Heart left ventricle (tissue), 16 donors: ENCODE data around the gene IRX1. TPM values are rescaled to one million over a fixed set of nuclear protein-coding genes. Genes with fewer than 3 reads are reported as not detected.
A peak's percentile ranks its signal among the peaks of the same experiment; 100 is the strongest.

ENCODE experiments used
- ATAC-seq, 4 donors: fragments of 200-7000 bp; cut with Tn5 transposase; one replicate each; pipeline ENCODE4 v1.9.1; 2020 to 2022; ENCODE audit warnings: moderate library complexity in 4 of 4, mild to moderate bottlenecking in 3 of 4, moderate number of reproducible peaks in 1 of 4
- DNase-seq, 5 donors: peaks; one replicate each; pipeline ENCODE4 v3.0.0-alpha.2; 2020
- H3K27ac ChIP-seq, 12 donors: fragments of 200-600 bp; sonication (generic) in 4 of 12; one replicate each; pipeline versions ENCODE4 v1.5.0 to v1.8.0; 2016 to 2022; ENCODE audit warnings: mild to moderate bottlenecking in 2 of 12
- H3K27me3 ChIP-seq, 9 donors: fragments of 200-600 bp; sonication (generic) in 2 of 9; one replicate each; pipeline versions ENCODE4 v1.5.1 to v1.8.0; 2016 to 2022; ENCODE audit warnings: mild to moderate bottlenecking in 3 of 9
- H3K36me3 ChIP-seq, 9 donors: fragments of 200-600 bp; sonication (generic) in 2 of 9; one replicate each; pipeline versions ENCODE4 v1.5.0 to v1.8.0; 2018 to 2022; ENCODE audit warnings: mild to moderate bottlenecking in 2 of 9
- H3K4me1 ChIP-seq, 12 donors: fragments of 200-600 bp; sonication (generic) in 4 of 12; one replicate each; pipeline versions ENCODE4 v1.5.0 to v1.8.0; 2016 to 2022; ENCODE audit warnings: mild to moderate bottlenecking in 3 of 12
- H3K4me3 ChIP-seq, 12 donors: fragments of 200-600 bp; sonication (generic) in 4 of 12; one replicate each; pipeline versions ENCODE4 v1.5.0 to v1.8.0; 2017 to 2022; ENCODE audit warnings: mild to moderate bottlenecking in 9 of 12, moderate library complexity in 4 of 12
- H3K9me3 ChIP-seq, 12 donors: fragments of 200-600 bp; sonication (generic) in 4 of 12; one replicate each; pipeline versions ENCODE4 v1.5.0 to v1.8.0; 2016 to 2022; ENCODE audit warnings: mild to moderate bottlenecking in 1 of 12
- CTCF ChIP-seq, 12 donors: fragments of 200-600 bp; sonication (generic) in 4 of 12; IDR thresholded peaks; one replicate each; pipeline versions ENCODE4 v1.5.0 to v1.8.0; 2018 to 2022; ENCODE audit warnings: antibody characterized with exemption in 12 of 12, mild to moderate bottlenecking in 5 of 12
- POLR2A ChIP-seq, 2 donors: fragments of 450-650 bp; IDR thresholded peaks; one replicate each; pipeline ENCODE4 v1.6.1; 2017; ENCODE audit warnings: antibody characterized with exemption in 2 of 2, mild to moderate bottlenecking in 2 of 2, moderate library complexity in 2 of 2
- WGBS, 4 donors: extraction: QIAGEN DNeasy Blood & Tissue Kit in 2 of 4; methylation state at CpG; one replicate each; pipeline versions ENCODE4 v1.1.5 to v1.1.7; 2013 to 2018; 5-methylcytosine and 5-hydroxymethylcytosine counted together
- intact Hi-C, 10 donors: fragments of 100-400 bp; cut with DNase I; formaldehyde crosslinking; loops; one replicate each; pipeline versions ENCODE4 v1.11.1 to v1.14.2; 2022
- polyA plus RNA-seq, 2 donors: library from polyadenylated mRNA; stranded (reverse); fragments of 200-250 nt; gene quantifications; one replicate each; pipeline ENCODE4 v1.2.3, GENCODE V29; 2013
- total RNA-seq, 9 donors: library from RNA; depleted of rRNA in 2 of 9; stranded (reverse); fragments of >200 nt in 2 of 9; fragmentation: NEBNext Ultra II Directional in 3 of 9; extraction: Animal tissue kit (Norgen Biotek cat#: 25700) in 3 of 9; gene quantifications; one replicate each; pipeline versions ENCODE4 v1.1.0 to v1.2.4, GENCODE V29; 2016 to 2023
- donor health status: ischemic (EF 13 %, LVEDD 7.1; RV severe dilation, severe dysfunction).
- donor health status: healthy with polysubstance abuse.
- donor health status: DM: no; HTN: yes; CAD: no.
- donor health status: DM: no; HTN: no; CAD: no.
- donor health status: ischemic (EF 25% LVEDD 6.9; RV normal size, moderate dysfunction).
- donor health status: ischemic (EF 25% LVEDD 5.7; RV mildly dilated, moderate dysfunction).
- donor health status: healthy.
- donor health status: DM: yes; HTN: yes; CAD: no.
- donor health status: ischemic (EF 35%, LVEDD 5.7; RV mildly dilated, moderate dysfunction).
- donor health status: nonischemic (EF 11% LVEDD 7.7; RV severe dilation, severe dysfunction).
- donor health status: DM: yes; HTN: yes; CAD: no.
- donor health status: PGD.
- donor health status: ischemic (EF 29% LVEDD 5.4; RV normal size, mild dysfunction).
- donor health status: nonischemic (EF 23%, LVEDD 6.1; RV moderate dilation, normal function).

Gene IRX1
- total and polyA plus RNA-seq, 11 donors: 0.15 to 1.5 (median 0.34) TPM; not detected in 1

DNA sequence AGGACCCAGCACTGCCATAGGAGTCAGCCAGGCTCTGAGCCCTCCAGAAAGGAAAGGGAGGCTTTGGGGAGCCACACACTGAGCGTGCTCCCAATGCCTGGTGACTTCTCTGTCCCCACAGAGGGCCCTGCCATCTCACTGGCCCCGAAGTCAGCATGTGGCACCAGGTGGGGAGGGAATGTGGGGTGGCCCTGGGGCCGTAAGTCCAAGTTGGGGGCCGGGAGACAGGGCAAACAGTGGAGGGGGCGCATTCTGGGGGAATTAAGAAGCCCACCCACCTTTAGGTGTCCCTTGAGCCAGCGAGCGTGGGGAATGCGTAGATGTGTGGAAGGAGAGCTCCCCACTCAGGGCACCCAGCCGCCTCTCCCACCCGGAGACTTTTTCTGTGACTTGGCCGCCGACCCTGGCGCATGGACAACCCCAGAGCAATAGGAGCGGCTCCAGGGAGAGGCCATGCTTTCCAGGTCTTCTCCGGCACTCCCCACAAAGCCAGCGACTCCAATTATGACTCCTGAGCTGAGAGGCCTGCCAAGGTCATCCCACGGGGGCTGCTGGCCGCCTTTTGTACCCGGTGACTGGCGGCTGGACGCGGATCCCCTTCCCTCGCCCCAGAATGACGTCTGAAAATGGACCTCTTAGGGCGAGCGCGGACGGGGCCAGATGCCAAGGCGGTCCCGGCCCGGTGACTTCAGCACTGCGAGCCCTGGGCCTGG is 9.8 kb downstream of the IRX1 start:
- no peaks in the 10 kb centered on the region for H3K9me3 ChIP-seq
- H3K36me3 ChIP-seq: no peaks in the 10 kb centered on the region
- no peak for TF ChIP-seq CTCF (IDR thresholded peaks at IDR 0.05)
- TF ChIP-seq POLR2A (IDR thresholded peaks at IDR 0.05): no peak
- intact Hi-C loops: loop anchor here in 2 of 10 donors (10.0 kb wide), 2 partner anchors 851 to 1841 kb away; partner anchors contain the start of gene IRX2 (in 2 of the 2)
- no peak overlapping the region for H3K27ac ChIP-seq
- WGBS, 4 donors: 39 to 64% (median 53%) methylated on average over 27 to 32 of the region's 32 CpGs
- peaks cover 0 to 30% (median 5%) of the 10 kb centered on the region in 12 donors for H3K4me1 ChIP-seq
- H3K27me3 ChIP-seq: peaks cover 21 to 95% (median 62%) of the 10 kb centered on the region in 9 donors
- no peak overlapping the region for H3K4me3 ChIP-seq
- peak in 1 of 5 donors; percentile 28 for DNase-seq
- ATAC-seq: no peak

DNA sequence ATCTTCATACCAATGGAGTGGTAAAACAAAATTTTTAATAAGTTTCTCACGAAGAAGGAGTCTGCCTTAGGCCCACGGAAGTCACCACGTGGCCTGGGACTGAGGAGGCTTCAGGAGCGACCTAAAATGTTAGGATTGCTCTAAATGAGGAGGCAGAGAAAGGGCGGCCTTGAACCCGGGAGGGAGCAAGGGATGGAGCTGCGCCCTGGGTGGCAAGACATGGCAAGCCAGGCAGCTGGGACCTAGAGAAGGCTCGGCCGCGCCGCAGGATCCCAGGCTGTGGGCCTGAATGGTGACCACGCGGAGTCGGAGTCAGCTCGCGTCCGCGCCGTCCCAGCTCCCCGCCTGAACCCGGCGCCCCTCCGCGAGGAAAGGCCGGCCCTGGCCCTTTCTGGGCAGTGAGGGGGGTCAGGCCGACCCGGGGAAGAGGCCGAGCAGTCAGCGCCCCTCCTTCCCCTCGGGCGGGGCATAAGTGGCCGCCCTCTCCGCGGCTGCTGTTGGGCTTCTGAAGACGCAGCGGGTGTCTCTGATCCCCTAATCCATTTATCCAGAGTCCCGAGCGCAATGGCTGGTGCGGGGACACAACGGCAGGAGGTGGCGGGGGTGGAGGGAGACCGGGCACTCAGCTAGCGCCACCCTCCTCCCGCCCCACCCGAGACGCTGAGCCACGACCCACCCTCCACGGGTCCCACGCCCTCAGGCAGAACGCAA is 10.6 kb downstream of the IRX1 start:
- TF ChIP-seq CTCF (IDR thresholded peaks at IDR 0.05) (no peak), POLR2A (IDR thresholded peaks at IDR 0.05) (no peak)
- Histone ChIP-seq H3K4me1 (peaks cover 0 to 22% (median 5%) of the 10 kb centered on the region in 12 donors), H3K9me3 (no peaks in the 10 kb centered on the region), H3K4me3 (peak overlapping the region in 5 of 12 donors; percentile 6 to 19 (median 15)), H3K27me3 (peaks cover 21 to 89% (median 53%) of the 10 kb centered on the region in 9 donors), H3K36me3 (no peaks in the 10 kb centered on the region), H3K27ac (no peak overlapping the region)
- 5 to 9% (median 9%) methylated on average over 30 to 50 of the region's 50 CpGs for WGBS, 4 donors
- DNase-seq (peak in 1 of 5 donors; percentile 62), ATAC-seq (no peak)
- intact Hi-C loops: loop anchor here in 2 of 10 donors (10.0 kb wide), 2 partner anchors 851 to 1841 kb away; partner anchors contain the start of gene IRX2 (in 2 of the 2)

GRCh38 chr5:3607541-3608181 is 12.0 kb downstream of the IRX1 start:
- no peaks in the 10 kb centered on the region for H3K9me3 ChIP-seq
- ATAC-seq (no peak), DNase-seq (no peak)
- 69 to 79% (median 74%) methylated on average over 11 of the region's 11 CpGs for WGBS, 4 donors
- TF ChIP-seq CTCF (IDR thresholded peaks at IDR 0.05) (no peak), POLR2A (IDR thresholded peaks at IDR 0.05) (no peak)
- H3K4me1 ChIP-seq: peaks cover 0 to 9% (median 0%) of the 10 kb centered on the region in 12 donors
- H3K4me3 ChIP-seq: no peak overlapping the region
- intact Hi-C loops: loop anchor here in 2 of 10 donors (10.0 kb wide), 2 partner anchors 853 to 1843 kb away; partner anchors contain the start of gene IRX2 (in 2 of the 2)
- no peak overlapping the region for H3K27ac ChIP-seq
- H3K36me3 ChIP-seq: no peaks in the 10 kb centered on the region
- H3K27me3 ChIP-seq: peaks cover 21 to 83% (median 40%) of the 10 kb centered on the region in 9 donors
